Transverse colon (tissue), 4 donors: Measurements from ENCODE around the gene BMP8B.
"Not testable (repeated sequence)": the region's sequence is repeated elsewhere in the genome, so short reads cannot be mapped to it uniquely, and the experiment has no call there.

Experiments
- CTCF ChIP-seq, 5 experiments: fragments of 200-600 bp in 3 of 5; fragments of 450-650 bp in 2 of 5; sonication (generic) in 3 of 5; IDR thresholded peaks; 1 replicate in 2 of 5; 2 replicates in 3 of 5; pipeline ENCODE4 v1.5.1; 2016 to 2017; ENCODE audit warnings: antibody characterized with exemption in 5 of 5, inconsistent platforms in 3 of 5, mild to moderate bottlenecking in 2 of 5, moderate library complexity in 1 of 5
- POLR2AphosphoS5 ChIP-seq, 3 donors: sonication (generic); formaldehyde crosslinking; IDR thresholded peaks; one replicate each; pipeline ENCODE4 v1.6.1; 2016; ENCODE audit warnings: antibody characterized with exemption in 3 of 3

GRCh38 chr1:39828255-39828654 is 39.6 kb upstream of the BMP8B start:
- not testable (repeated sequence) for TF ChIP-seq CTCF, POLR2AphosphoS5 (IDR thresholded peaks at IDR 0.05)
